Activated CD4-positive, alpha-beta T cell treated with anti-CD3 and anti-CD28 coated beads, Interleukin-2, Interleukin-4, amounts not matched to agents 100 ng/mL and 50 ng/mL, durations not matched to agents 16 hours and 8 hours (primary cell): Measurements from ENCODE around the gene ACTL10.
A peak's percentile ranks its signal among the peaks of the same experiment; 100 is the strongest.
"Not testable (repeated sequence)": the region's sequence is repeated elsewhere in the genome, so short reads cannot be mapped to it uniquely, and the experiment has no call there.

Experiments used
- DNase-seq: peaks from one replicate; pipeline ENCODE4 v3.0.0-alpha.2; 2020; ENCODE audit warnings: low spot score

The ACTL10 gene

DNA sequence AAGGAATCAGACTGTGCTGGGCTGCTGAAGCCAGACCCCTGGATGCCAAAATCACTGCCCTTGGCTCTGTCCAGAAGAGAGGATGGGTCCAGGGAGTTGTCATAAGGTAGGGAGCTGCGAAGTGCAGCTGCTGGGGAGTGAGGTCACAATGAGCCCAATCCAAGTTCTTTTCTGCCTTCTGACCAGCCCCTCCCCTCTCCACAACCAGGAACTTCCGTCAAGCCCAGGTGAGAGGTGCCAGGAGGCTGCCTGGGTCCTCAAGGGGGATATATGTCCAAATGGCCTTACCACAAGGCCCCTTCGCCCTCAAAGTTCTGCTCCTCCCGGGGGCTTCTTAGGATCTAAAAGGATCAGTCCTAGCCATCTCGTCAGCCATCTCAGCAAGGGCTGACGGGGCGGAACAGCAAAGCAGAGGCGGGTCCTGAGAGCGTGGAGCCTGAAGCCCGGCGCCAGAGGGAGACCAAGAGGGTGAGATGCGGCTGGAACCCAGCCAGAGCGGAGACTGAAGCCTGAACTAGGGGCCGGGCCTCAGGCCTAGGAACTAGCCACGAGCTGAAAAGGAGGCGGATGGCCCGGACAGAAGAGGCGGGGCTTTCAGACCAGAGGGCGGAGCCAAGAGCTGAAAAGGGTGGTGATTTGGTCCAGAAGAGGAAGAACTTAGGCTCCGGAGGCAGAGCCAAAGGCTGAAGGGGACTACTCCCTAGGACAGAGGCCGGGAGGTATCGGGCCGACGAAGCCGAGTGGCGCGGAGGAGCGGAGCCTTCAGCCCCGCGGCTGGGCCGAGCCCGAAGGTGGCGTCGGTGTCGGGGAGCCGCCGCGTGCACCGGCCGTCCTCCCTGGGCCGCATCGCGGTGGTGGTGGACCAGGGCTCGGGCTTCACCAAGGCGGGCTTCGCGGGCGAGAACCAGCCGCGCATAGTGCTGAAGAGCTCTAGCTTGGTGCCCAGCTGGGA lies at the start of gene ACTL10:
Gene ACTL10 (plus strand): TSS at position 651 of the 952 bp plus-strand sequence. CDS start 555 bp downstream, outside the sequence.
- DNase-seq = peak; percentile 95

- no peak for DNase-seq
Observed at GRCh38 chr20:33621717-33622400, 44.9 kb upstream of the ACTL10 start.

GRCh38 chr20:33622705-33623365 lies 43.9 kb upstream of the ACTL10 start:
- no peak for DNase-seq

DNA sequence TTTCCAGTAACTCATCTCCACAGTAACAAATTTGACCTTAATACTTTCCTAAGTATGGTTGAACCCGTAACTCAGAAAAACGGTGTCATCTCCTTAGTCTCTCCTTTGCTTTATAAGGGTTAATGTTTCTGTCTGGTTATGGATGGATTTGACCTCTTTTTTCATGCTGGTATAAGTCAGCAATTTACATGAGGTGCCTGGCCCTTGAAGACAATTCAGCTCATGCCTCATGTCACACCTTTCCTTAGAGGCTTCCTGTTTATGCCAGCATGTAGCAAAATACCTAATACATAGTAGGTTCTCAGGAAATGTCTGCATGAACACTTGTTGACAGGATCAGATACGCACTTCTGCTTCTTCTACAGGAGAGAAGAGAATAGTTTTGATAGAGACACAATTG lies 42.3 kb upstream of the ACTL10 start:
- no peak for DNase-seq

GRCh38 chr20:33626190-33626589 lies 40.6 kb upstream of the ACTL10 start:
- no peak for DNase-seq

GRCh38 chr20:33627577-33628216 lies 39.0 kb upstream of the ACTL10 start:
- DNase-seq = no peak

DNA sequence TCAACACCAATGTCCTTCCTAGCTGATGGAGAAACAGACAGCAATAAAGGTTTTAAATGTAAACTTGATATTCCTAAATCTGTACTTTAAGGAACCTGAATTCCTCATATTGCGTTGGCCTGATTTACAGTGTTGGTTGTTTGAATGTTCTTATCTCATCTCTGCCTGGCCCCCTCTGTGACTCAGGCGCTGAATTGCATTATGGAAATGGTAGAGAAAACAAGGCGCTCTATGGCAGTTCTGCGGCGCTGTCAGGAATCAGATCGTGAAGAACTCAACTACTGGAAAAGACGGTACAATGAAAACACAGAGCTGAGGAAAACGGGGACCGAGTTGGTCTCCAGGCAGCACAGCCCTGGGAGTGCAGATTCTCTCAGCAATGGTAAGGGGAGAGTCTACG lies 37.2 kb upstream of the ACTL10 start:
- no peak for DNase-seq

DNA sequence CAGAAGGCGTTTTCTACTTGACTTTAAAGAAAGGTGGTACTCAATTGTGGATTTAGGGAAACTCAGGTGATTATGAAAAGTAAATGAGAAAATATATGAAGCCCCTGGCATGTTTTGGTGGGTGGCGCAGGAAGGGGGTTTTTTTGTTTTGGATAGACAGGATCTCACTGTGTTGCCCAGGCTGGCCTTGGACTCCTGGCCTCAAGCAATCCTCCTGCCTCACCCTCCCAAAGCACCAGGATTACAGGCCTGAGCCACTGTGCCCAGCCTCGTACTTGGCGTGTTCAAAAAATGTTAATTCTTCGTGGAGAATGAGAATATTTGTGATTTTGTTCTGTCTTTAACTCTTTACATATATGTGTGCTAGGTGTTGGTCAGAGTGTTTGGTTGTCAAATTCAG lies 36.8 kb upstream of the ACTL10 start:
- DNase-seq = no peak

DNA sequence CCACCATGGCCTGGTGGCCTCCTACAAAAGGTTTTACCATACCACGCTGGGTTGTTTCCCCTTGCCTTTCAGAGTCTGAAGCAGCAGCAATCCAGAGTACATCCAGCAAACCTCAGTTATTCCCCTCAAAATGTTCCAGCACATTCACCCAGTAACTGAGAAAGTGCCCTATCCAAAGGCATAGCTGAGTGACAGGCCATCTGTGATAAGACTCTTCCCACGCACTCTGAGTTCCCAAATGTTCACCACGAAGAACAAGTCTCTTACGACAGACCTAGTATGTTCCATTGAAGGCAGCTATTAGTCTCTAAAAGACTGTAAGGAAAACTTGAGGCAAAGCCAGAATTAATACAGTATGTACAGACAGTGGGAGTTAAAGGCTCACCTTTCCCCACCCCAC lies 36.2 kb upstream of the ACTL10 start:
- no peak for DNase-seq

GRCh38 chr20:33631910-33632309 lies 34.8 kb upstream of the ACTL10 start:
- not testable (repeated sequence) for DNase-seq

DNA sequence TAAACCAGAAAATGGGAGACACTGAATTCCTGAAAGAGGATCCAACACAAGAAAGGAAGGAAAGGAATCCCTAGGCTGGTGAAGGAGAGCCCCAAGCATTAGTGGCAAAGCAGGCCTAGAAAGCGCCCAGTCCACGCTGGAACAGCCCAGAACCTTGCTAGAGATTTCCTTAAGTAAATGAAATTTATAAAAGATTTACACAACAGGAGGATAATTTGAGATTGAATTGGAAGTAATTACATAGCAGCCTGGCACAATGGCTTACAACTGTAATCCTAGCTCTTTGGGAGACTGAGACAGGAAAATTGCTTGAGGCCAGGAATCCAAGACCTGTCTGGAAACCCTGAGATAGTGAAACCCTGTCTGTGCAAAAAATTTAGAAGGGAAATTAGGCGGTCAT lies 31.4 kb upstream of the ACTL10 start:
- no peak for DNase-seq

DNA sequence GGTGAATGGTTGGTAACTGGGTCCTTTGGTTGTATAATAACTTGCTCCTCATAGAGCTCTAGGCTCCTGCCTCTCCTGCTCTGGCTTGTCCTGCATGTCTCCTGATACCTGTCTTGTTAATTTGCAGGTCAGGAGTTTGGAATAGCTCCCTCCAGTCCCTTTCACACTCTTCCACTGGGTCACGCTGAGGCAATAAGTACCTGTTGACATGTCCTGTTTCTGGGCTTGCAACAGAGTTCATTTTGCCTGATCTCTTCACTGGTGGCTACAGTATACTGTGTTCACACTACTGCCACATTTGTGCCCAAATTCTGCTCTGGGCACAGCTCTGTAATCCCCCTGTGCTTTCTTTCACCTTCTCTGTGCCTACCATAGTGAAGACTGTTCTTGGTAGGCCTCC lies 30.0 kb upstream of the ACTL10 start:
- DNase-seq = no peak

DNA sequence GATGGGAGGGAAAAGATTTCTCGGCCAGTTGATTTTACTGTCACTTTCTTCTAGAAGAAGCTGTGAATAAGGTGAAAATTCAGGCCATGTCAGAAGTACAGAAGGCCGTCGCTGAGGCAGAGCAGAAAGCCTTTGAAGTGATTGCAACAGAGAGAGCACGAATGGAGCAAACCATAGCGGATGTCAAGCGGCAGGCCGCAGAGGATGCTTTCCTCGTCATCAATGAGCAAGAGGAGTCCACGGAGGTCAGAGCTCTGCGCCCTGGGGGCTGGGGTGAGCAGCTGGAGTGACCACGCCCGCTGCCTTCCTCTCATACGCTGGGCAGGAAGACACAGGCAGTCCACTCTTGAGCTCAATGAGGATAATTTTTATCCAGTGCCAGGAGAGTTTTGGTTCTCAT lies 26.5 kb upstream of the ACTL10 start:
- DNase-seq = no peak

DNA sequence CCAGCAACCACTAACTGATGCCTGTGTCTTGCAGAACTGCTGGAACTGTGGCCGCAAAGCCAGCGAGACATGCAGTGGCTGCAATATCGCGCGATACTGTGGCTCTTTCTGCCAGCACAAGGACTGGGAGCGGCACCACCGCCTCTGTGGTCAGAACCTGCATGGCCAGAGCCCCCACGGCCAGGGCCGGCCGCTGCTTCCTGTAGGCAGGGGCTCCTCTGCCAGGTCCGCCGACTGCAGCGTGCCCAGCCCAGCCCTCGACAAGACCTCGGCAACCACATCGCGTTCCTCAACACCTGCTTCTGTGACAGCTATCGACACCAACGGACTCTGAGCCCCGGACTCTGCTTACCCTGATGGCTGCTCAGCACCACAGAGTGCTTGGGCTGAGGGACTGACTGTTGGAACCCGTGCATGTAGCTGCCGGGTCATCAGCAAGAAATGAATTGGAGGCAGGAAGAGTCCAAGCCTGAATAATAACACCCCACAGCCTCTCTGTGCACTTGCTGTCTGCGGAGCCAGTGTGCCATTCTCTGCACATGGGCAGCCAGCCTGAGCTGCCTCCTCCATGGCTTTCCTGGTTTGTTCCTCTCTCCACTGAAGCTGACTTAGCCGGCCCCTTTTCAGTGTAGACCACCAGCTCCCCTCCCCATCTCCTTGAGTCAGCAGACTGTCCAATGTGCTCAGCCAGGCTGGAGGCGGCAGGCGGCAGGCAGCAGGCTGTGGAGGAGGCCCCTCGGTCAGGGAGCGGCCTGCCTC lies 22.3 kb upstream of the ACTL10 start:
- no peak for DNase-seq

DNA sequence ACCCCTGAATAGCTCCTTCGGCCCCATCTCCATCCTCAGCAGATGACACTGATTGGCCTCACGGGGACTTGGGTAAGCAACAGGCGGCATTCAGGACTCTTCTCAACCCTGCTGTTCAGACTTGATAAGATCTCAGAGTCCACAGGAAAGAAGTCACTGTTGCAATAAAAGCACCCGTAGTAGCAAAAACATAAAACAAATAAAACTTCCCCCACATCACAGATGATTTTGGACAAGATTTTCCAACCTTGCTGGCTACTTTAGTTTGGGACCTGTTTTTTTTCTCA lies 21.7 kb upstream of the ACTL10 start:
- no peak for DNase-seq

- DNase-seq = no peak
Observed at GRCh38 chr20:33645396-33645795, 21.3 kb upstream of the ACTL10 start.

DNA sequence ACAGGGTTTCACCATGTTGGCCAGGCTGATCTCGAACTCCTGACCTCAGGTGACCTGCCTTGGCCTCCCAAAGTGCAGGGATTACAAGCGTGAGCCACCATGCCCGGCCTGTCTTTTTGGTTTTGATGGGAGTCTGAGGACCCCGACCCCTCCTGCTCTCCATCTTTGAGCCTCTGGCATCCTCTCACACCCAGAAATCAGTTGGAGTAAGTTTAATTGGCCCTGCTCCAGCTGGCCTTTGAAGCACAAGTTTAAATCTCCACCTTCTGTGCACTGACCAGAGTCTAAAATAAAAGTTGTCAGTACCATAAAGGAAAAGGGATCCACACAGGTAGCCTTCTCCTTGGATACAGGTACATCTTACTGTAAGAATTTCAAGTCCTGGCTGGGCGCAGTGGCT lies 20.6 kb upstream of the ACTL10 start:
- DNase-seq = no peak

DNA sequence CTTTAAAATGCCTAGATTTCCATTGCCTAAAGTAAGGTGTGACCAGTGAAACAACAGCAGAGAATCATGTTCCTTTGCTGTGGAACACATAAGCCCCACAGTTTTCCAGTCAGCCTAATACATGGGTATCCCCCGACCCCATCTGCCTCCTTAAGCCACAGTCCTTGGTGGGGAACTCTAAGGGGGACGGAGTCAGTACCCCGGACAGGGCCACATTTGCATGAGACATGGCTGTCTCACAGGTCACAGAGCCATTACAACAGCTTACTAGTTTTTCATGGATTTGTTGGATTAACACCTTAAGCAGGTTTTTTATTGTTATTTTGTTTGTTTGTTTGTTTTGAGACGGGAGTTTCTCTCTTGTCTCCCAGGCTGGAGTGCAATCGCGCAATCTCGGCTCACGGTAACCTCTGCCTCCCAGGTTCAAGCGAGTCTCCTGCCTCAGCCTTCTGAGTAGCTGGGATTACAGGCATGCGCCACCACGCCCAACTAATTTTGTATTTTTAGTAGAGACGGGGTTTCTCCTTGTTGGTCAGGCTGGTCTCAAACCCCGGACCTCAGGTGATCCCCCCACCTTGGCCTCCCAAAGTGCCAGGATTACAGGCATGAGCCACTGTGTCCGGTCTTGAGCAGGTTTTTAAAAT lies 19.7 kb upstream of the ACTL10 start:
- not testable (repeated sequence) for DNase-seq

GRCh38 chr20:33647603-33648395 lies 18.9 kb upstream of the ACTL10 start:
- peak; percentile 22 for DNase-seq

DNA sequence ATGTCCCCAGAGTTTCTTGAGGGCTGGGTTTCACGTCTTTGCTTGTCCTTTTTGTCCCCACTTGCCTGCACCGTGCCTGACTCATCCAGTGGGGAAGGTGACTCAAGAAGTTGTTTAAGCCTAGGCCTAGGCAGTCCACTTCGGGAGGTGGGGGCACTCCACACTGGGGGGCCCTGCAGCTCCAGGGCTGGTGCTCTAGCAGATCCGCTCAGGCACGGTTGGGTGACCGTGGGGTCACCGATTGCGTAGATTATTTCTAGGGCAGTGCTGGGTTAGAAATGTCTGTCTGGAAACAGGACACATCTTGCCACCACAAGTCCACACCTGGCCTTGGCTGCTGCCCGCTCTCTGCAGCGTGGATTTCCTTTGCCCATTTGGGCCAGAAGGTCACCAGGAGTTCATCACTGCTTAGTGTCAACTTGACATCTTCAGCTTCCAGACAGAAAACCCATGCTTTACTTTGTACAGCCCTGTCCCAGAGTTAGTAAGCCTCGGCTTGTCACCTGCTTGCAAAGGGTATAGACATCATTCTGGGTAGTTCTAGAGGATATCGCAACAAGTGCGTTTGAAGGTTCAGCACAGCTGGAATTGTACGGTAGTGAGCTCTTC lies 18.2 kb upstream of the ACTL10 start:
- no peak for DNase-seq
